Activated CD4-positive, alpha-beta memory T cell treated with anti-CD3 and anti-CD28 coated beads for 36 hours (primary cell): Measurements from ENCODE around the gene DPYSL5. TPM values are rescaled to one million over a fixed set of nuclear protein-coding genes. Genes with fewer than 3 reads are reported as not detected.

Experiments
- CTCF ChIA-PET: fragments of 350-600 bp; sonication (Branson Sonifier 250); formaldehyde crosslinking; loops from one replicate; lab custom pipeline; 2021; ENCODE audit warnings: antibody characterized with exemption, inconsistent platforms; lab: Charles Lee
- POLR2A ChIA-PET: fragments of 350-600 bp; sonication (Branson Sonifier 250); formaldehyde crosslinking; loops from one replicate; lab custom pipeline; 2021; ENCODE audit warnings: antibody characterized with exemption; lab: Charles Lee
- DNase-seq: peaks from one replicate; pipeline ENCODE4 v3.0.0-alpha.2; 2020
- H3K27ac Mint-ChIP-seq: one replicate; pipeline ENCODE4 v1.8.0; 2021; ENCODE audit warnings: mixed read lengths
- H3K27me3 Mint-ChIP-seq: one replicate; pipeline ENCODE4 v1.8.0; 2021; ENCODE audit warnings: mixed read lengths
- H3K36me3 Mint-ChIP-seq: one replicate; pipeline ENCODE4 v1.8.0; 2021; ENCODE audit warnings: mixed read lengths
- H3K4me1 Mint-ChIP-seq: one replicate; pipeline ENCODE4 v1.8.0; 2021; ENCODE audit warnings: low read depth, mixed read lengths
- H3K4me3 Mint-ChIP-seq: one replicate; pipeline ENCODE4 v1.8.0; 2021; ENCODE audit warnings: mild to moderate bottlenecking, mixed read lengths
- H3K9me3 Mint-ChIP-seq: one replicate; pipeline ENCODE4 v1.8.0; 2021; ENCODE audit warnings: mixed read lengths
- intact Hi-C: fragments of 100-400 bp; cut with micrococcal nuclease; formaldehyde crosslinking; loops from one replicate; pipeline ENCODE4 v1.15.1; 2023
- total RNA-seq, 2 experiments: library from RNA; stranded (reverse); gene quantifications; one replicate each; pipeline ENCODE4 v1.2.3, GENCODE V29; 2021

DPYSL5 gene
- total RNA-seq, 2 experiments from 2014 or later = not detected

- CTCF ChIA-PET = interaction anchor here (0.8 to 10.7 kb wide), 19 partner anchors 12 to 351 kb away, joined by 3 to 229 read pairs (median 4); partner anchors contain the start of gene DPYSL5
- H3K4me1 Mint-ChIP-seq = peaks cover 2% of the 10 kb centered on the region
- no peak overlapping the region for H3K4me3 Mint-ChIP-seq
- H3K27ac Mint-ChIP-seq = no peak overlapping the region
- H3K9me3 Mint-ChIP-seq = no peaks in the 10 kb centered on the region
- DNase-seq = peak; percentile 78
- no peaks in the 10 kb centered on the region for H3K36me3 Mint-ChIP-seq
- intact Hi-C loops = loop anchor here (1.0 kb wide), 1 partner anchor 96 kb away; no protein-coding TSS in a partner anchor
- peaks cover 17% of the 10 kb centered on the region for H3K27me3 Mint-ChIP-seq
- POLR2A ChIA-PET = interaction anchor here (1.1 kb wide), 1 partner anchor 94 kb away, joined by 3 read pairs; no protein-coding TSS in a partner anchor
These were observed 94.8 kb downstream of the DPYSL5 start for GRCh38 chr2:26942543-26943295.

GRCh38 chr2:26945991-26946750 lies 98.2 kb downstream of the DPYSL5 start:
- Mint-ChIP-seq H3K4me1 (peaks cover 2% of the 10 kb centered on the region), H3K27ac (no peak overlapping the region), H3K27me3 (peaks cover 20% of the 10 kb centered on the region), H3K4me3 (no peak overlapping the region), H3K9me3 (no peaks in the 10 kb centered on the region), H3K36me3 (no peaks in the 10 kb centered on the region)
- intact Hi-C loops = no loop called here
- no peak for DNase-seq
- ChIA-PET POLR2A (no interaction called here), CTCF (no interaction called here)

GRCh38 chr2:26946841-26947784 lies 99.2 kb downstream of the DPYSL5 start:
- DNase-seq = no peak
- Mint-ChIP-seq H3K4me1 (peaks cover 2% of the 10 kb centered on the region), H3K27me3 (peaks cover 20% of the 10 kb centered on the region), H3K9me3 (no peaks in the 10 kb centered on the region), H3K4me3 (no peak overlapping the region), H3K36me3 (no peaks in the 10 kb centered on the region), H3K27ac (no peak overlapping the region)
- ChIA-PET CTCF (no interaction called here), POLR2A (no interaction called here)
- intact Hi-C loops = no loop called here

- Mint-ChIP-seq H3K27me3 (peaks cover 15% of the 10 kb centered on the region), H3K27ac (no peak overlapping the region), H3K4me1 (no peaks in the 10 kb centered on the region), H3K36me3 (no peaks in the 10 kb centered on the region), H3K4me3 (no peak overlapping the region), H3K9me3 (no peaks in the 10 kb centered on the region)
- CTCF ChIA-PET = interaction anchor here (0.6 to 2.7 kb wide), 2 partner anchors 103 to 563 kb away, joined by 3 to 11 read pairs; no protein-coding TSS in a partner anchor
- POLR2A ChIA-PET = no interaction called here
- no peak for DNase-seq
- intact Hi-C loops = no loop called here
These were observed 100.9 kb downstream of the DPYSL5 start for GRCh38 chr2:26948800-26949199.

GRCh38 chr2:26950246-26950645 lies 102.3 kb downstream of the DPYSL5 start:
- Mint-ChIP-seq H3K27ac (no peak overlapping the region), H3K4me3 (no peak overlapping the region), H3K9me3 (no peaks in the 10 kb centered on the region), H3K4me1 (no peaks in the 10 kb centered on the region), H3K36me3 (no peaks in the 10 kb centered on the region), H3K27me3 (peaks cover 20% of the 10 kb centered on the region)
- POLR2A ChIA-PET = interaction anchor here (0.6 kb wide), 1 partner anchor 193 kb away, joined by 4 read pairs; no protein-coding TSS in a partner anchor
- intact Hi-C loops = no loop called here
- no peak for DNase-seq
- CTCF ChIA-PET = interaction anchor here (1.1 to 2.7 kb wide), 4 partner anchors 11 to 104 kb away, joined by 4 to 11 read pairs (median 6); no protein-coding TSS in a partner anchor

- Mint-ChIP-seq H3K27ac (no peak overlapping the region), H3K36me3 (no peaks in the 10 kb centered on the region), H3K4me1 (no peaks in the 10 kb centered on the region), H3K9me3 (no peaks in the 10 kb centered on the region), H3K4me3 (no peak overlapping the region), H3K27me3 (peaks cover 18% of the 10 kb centered on the region)
- ChIA-PET CTCF (interaction anchor here (1.1 to 2.7 kb wide), 2 partner anchors 10 to 105 kb away, joined by 6 to 11 read pairs; no protein-coding TSS in a partner anchor), POLR2A (no interaction called here)
- intact Hi-C loops = no loop called here
- DNase-seq = no peak
These were observed 103.3 kb downstream of the DPYSL5 start for GRCh38 chr2:26951236-26951635.

- Mint-ChIP-seq H3K27ac (no peak overlapping the region), H3K4me3 (no peak overlapping the region), H3K36me3 (no peaks in the 10 kb centered on the region), H3K4me1 (no peaks in the 10 kb centered on the region), H3K27me3 (peaks cover 17% of the 10 kb centered on the region), H3K9me3 (no peaks in the 10 kb centered on the region)
- CTCF ChIA-PET = interaction anchor here (1.5 to 1.6 kb wide), 2 partner anchors 9 to 65 kb away, joined by 4 to 8 read pairs; no protein-coding TSS in a partner anchor
- no peak for DNase-seq
- intact Hi-C loops = no loop called here
- POLR2A ChIA-PET = no interaction called here
These were observed 104.4 kb downstream of the DPYSL5 start for GRCh38 chr2:26952374-26952773.

GRCh38 chr2:26954135-26954534 lies 106.2 kb downstream of the DPYSL5 start:
- H3K27me3 Mint-ChIP-seq = peaks cover 15% of the 10 kb centered on the region
- no peak for DNase-seq
- ChIA-PET CTCF (interaction anchor here (1.3 to 2.3 kb wide), 2 partner anchors 11 to 108 kb away, joined by 4 to 9 read pairs; no protein-coding TSS in a partner anchor), POLR2A (no interaction called here)
- H3K36me3 Mint-ChIP-seq = no peaks in the 10 kb centered on the region
- no peaks in the 10 kb centered on the region for H3K9me3 Mint-ChIP-seq
- no peaks in the 10 kb centered on the region for H3K4me1 Mint-ChIP-seq
- intact Hi-C loops = no loop called here
- no peak overlapping the region for H3K4me3 Mint-ChIP-seq
- no peak overlapping the region for H3K27ac Mint-ChIP-seq

GRCh38 chr2:26957041-26957440 lies 109.1 kb downstream of the DPYSL5 start:
- Mint-ChIP-seq H3K9me3 (no peaks in the 10 kb centered on the region), H3K27me3 (peaks cover 21% of the 10 kb centered on the region), H3K27ac (no peak overlapping the region), H3K36me3 (no peaks in the 10 kb centered on the region), H3K4me1 (no peaks in the 10 kb centered on the region), H3K4me3 (no peak overlapping the region)
- ChIA-PET POLR2A (no interaction called here), CTCF (interaction anchor here (1.4 to 2.1 kb wide), 2 partner anchors 60 to 234 kb away, joined by 3 to 16 read pairs; no protein-coding TSS in a partner anchor)
- intact Hi-C loops = no loop called here
- DNase-seq = no peak

GRCh38 chr2:26957534-26957933 lies 109.6 kb downstream of the DPYSL5 start:
- H3K27ac Mint-ChIP-seq = no peak overlapping the region
- POLR2A ChIA-PET = no interaction called here
- DNase-seq = no peak
- no peaks in the 10 kb centered on the region for H3K9me3 Mint-ChIP-seq
- CTCF ChIA-PET = interaction anchor here (2.1 kb wide), 1 partner anchor 60 kb away, joined by 16 read pairs; no protein-coding TSS in a partner anchor
- no peaks in the 10 kb centered on the region for H3K4me1 Mint-ChIP-seq
- no peaks in the 10 kb centered on the region for H3K36me3 Mint-ChIP-seq
- no peak overlapping the region for H3K4me3 Mint-ChIP-seq
- intact Hi-C loops = no loop called here
- H3K27me3 Mint-ChIP-seq = peaks cover 19% of the 10 kb centered on the region

- H3K36me3 Mint-ChIP-seq = no peaks in the 10 kb centered on the region
- no peak overlapping the region for H3K27ac Mint-ChIP-seq
- DNase-seq = no peak
- peaks cover 18% of the 10 kb centered on the region for H3K27me3 Mint-ChIP-seq
- no peak overlapping the region for H3K4me3 Mint-ChIP-seq
- no peaks in the 10 kb centered on the region for H3K9me3 Mint-ChIP-seq
- POLR2A ChIA-PET = interaction anchor here (0.6 kb wide), 1 partner anchor 110 kb away, joined by 4 read pairs; no protein-coding TSS in a partner anchor
- intact Hi-C loops = no loop called here
- no peaks in the 10 kb centered on the region for H3K4me1 Mint-ChIP-seq
- CTCF ChIA-PET = interaction anchor here (0.8 to 6.3 kb wide), 10 partner anchors 10 to 343 kb away, joined by 3 to 205 read pairs (median 4); partner anchors contain the start of genes KHK and TRIM54
These were observed 111.4 kb downstream of the DPYSL5 start for GRCh38 chr2:26959331-26959730.
